Natural killer cell (primary cell): ENCODE data around the gene NCBP3. TPM values are rescaled to one million over a fixed set of nuclear protein-coding genes. Genes with fewer than 3 reads are reported as not detected.

Source experiments
- ATAC-seq, 3 donors: fragments of 150-1000 bp in 2 of 3; fragments of 200-7000 bp in 1 of 3; cut with Tn5 transposase; 1 replicate in 1 of 3; 2 replicates in 2 of 3; pipeline ENCODE4 v1.10.0; 2021; ENCODE audit warnings: mild to moderate bottlenecking in 2 of 3, moderate library complexity in 2 of 3
- DNase-seq, 2 donors: peaks; one replicate each; pipeline versions ENCODE4 v3.0.0 to v3.0.0-alpha.2; 2013 to 2021; ENCODE audit warnings: mixed read lengths in 1 of 2
- H3K27ac ChIP-seq: one replicate; pipeline ENCODE4 v1.5.1; 2013; ENCODE audit warnings: mild to moderate bottlenecking, low read length
- H3K27me3 ChIP-seq: one replicate; pipeline ENCODE4 v1.6.1; 2013; ENCODE audit warnings: low read length; ENCODE audit not compliant: control insufficient read depth, insufficient read depth
- H3K36me3 ChIP-seq: one replicate; pipeline ENCODE4 v1.6.1; 2013; ENCODE audit warnings: low read length; ENCODE audit not compliant: control insufficient read depth, insufficient read depth
- H3K4me1 ChIP-seq: one replicate; pipeline ENCODE4 v1.6.1; 2013; ENCODE audit warnings: low read length; ENCODE audit not compliant: control insufficient read depth, insufficient read depth
- H3K4me3 ChIP-seq: one replicate; pipeline ENCODE4 v1.5.1; 2013; ENCODE audit warnings: low read length
- H3K9me3 ChIP-seq: one replicate; pipeline ENCODE4 v1.6.1; 2013; ENCODE audit warnings: low read length; ENCODE audit not compliant: control insufficient read depth, insufficient read depth
- H3K27ac Mint-ChIP-seq, 2 donors: one replicate each; pipeline ENCODE4 v1.8.0; 2022; ENCODE audit warnings: mild to moderate bottlenecking in 2 of 2, mixed read lengths in 2 of 2, moderate library complexity in 1 of 2
- H3K27me3 Mint-ChIP-seq, 2 donors: one replicate each; pipeline ENCODE4 v1.8.0; 2022; ENCODE audit warnings: low read depth in 2 of 2, mixed read lengths in 2 of 2
- H3K36me3 Mint-ChIP-seq: one replicate; pipeline ENCODE4 v1.8.0; 2022; ENCODE audit warnings: mixed read lengths
- H3K4me1 Mint-ChIP-seq, 2 donors: one replicate each; pipeline ENCODE4 v1.8.0; 2022; ENCODE audit warnings: mixed read lengths in 2 of 2
- H3K4me3 Mint-ChIP-seq: one replicate; pipeline ENCODE4 v1.8.0; 2022; ENCODE audit warnings: mild to moderate bottlenecking, moderate library complexity, mixed read lengths
- H3K9me3 Mint-ChIP-seq, 2 donors: one replicate each; pipeline ENCODE4 v1.8.0; 2022; ENCODE audit warnings: mixed read lengths in 2 of 2
- WGBS: methylation state at CpG from one replicate; pipeline ENCODE4 v1.1.7; 2013; ENCODE audit warnings: missing lambda C conversion rate; ENCODE audit not compliant: insufficient coverage; 5-methylcytosine and 5-hydroxymethylcytosine counted together
- intact Hi-C: fragments of 100-400 bp; cut with micrococcal nuclease; formaldehyde crosslinking; loops from one replicate; pipeline ENCODE4 v1.14.2; 2022
- total RNA-seq, 4 donors: library from RNA; stranded (reverse); fragments of 120-200 nt in 1 of 4; gene quantifications; one replicate each; pipeline versions ENCODE4 v1.2.3 to v1.2.4, GENCODE V29; 2013 to 2022
- TF ChIP-seq, protein P1 (sequence below): fragments of 200-600 bp; IDR thresholded peaks from one replicate; pipeline ENCODE4 v1.8.0; 2022; ENCODE audit warnings: antibody characterized with exemption

The NCBP3 gene
- total RNA-seq, 3 donors from 2014 or later (not counting 1 experiment from before 2014, with no cell fraction given) = 55.9 to 60.7 (median 58.1) TPM

DNA sequence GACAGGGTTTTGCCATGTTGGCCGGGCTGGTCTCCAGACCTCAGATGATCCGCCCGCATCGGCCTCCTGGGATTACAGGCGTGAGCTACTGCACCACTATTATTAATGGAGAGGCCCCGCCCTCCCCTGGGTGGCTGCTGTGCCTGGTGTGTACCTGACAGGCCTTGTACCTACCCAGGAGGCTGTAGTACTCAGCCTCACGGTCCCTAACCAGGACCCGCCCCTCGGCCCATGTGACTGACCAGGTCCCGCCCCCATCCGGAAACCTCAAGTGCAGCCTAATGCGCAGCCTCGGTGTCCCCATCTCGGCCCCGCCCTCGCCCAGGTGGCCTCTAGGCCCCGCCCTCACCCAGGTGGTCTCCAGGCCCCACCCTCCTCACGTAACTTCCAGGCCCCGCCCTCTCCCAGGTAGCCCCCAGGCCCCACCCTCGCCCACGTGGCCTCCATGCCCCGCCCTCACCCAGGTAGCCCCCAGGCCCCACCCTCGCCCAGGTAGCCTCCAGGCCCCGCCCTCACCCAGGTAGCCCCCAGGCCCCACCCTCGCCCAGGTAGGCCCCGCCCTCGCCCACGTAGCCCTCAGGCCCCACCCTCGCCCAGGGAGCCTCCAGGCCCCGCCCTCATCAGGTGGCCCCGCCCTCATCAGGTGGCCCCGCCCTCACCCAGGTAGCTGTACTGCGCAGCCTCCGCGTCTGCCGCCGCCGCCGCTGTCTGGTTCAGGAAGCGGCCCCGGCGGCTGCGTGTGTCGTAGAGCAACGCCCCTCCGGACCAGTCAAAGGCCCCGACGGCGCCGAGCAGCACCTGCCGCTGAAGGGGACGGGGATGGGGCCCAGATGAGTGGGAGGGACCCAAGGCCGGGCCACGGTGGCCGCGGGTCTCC, 91.3 kb downstream of the NCBP3 start:
- H3K27me3 Mint-ChIP-seq = no peaks in the 10 kb centered on the region
- no peaks in the 10 kb centered on the region for H3K27me3 ChIP-seq
- peaks cover 43% of the 10 kb centered on the region for H3K4me1 ChIP-seq
- WGBS = 16% methylated on average over 55 of the region's 56 CpGs
- H3K27ac ChIP-seq = peak overlapping the region; percentile 64
- intact Hi-C loops = no loop called here
- no peak overlapping the region for H3K4me3 ChIP-seq
- no peaks in the 10 kb centered on the region for H3K9me3 Mint-ChIP-seq
- no peaks in the 10 kb centered on the region for H3K9me3 ChIP-seq
- H3K36me3 ChIP-seq = no peaks in the 10 kb centered on the region
- H3K36me3 Mint-ChIP-seq = no peaks in the 10 kb centered on the region
- TF ChIP-seq, protein P1, sequence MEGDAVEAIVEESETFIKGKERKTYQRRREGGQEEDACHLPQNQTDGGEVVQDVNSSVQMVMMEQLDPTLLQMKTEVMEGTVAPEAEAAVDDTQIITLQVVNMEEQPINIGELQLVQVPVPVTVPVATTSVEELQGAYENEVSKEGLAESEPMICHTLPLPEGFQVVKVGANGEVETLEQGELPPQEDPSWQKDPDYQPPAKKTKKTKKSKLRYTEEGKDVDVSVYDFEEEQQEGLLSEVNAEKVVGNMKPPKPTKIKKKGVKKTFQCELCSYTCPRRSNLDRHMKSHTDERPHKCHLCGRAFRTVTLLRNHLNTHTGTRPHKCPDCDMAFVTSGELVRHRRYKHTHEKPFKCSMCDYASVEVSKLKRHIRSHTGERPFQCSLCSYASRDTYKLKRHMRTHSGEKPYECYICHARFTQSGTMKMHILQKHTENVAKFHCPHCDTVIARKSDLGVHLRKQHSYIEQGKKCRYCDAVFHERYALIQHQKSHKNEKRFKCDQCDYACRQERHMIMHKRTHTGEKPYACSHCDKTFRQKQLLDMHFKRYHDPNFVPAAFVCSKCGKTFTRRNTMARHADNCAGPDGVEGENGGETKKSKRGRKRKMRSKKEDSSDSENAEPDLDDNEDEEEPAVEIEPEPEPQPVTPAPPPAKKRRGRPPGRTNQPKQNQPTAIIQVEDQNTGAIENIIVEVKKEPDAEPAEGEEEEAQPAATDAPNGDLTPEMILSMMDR = no peak
- ATAC-seq (peak; percentile 96 to 98 (median 96)), DNase-seq (peak; percentile 72 to 88)
- H3K27ac Mint-ChIP-seq = peak overlapping the region; percentile 50 to 83
- H3K4me1 Mint-ChIP-seq = peaks cover 2 to 29% of the 10 kb centered on the region in 2 donors
- peak overlapping the region; percentile 68 for H3K4me3 Mint-ChIP-seq

DNA sequence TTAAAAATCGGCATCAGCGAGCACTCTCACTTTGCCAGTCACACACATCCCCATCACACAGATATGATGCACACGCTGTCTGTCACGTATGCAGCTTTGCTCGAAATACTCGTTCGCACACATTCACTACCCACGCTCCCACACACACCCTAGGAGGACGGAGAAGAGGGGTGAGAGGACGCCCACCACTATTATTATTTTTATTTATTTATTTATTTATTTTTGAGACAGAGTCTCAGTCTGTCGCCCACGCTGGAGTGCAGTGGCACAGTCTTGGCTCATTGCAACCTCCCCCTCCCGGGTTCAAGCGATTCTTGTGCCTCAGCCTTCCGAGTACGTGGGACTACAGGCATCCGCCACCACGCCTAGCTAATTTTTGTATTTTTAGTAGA, 92.0 kb downstream of the NCBP3 start:
- no peak overlapping the region for H3K27ac Mint-ChIP-seq
- H3K4me1 Mint-ChIP-seq = peaks cover 0 to 27% of the 10 kb centered on the region in 2 donors
- intact Hi-C loops = no loop called here
- no peak overlapping the region for H3K4me3 ChIP-seq
- no peaks in the 10 kb centered on the region for H3K9me3 Mint-ChIP-seq
- H3K27ac ChIP-seq = no peak overlapping the region
- H3K27me3 Mint-ChIP-seq = no peaks in the 10 kb centered on the region
- H3K4me1 ChIP-seq = peaks cover 43% of the 10 kb centered on the region
- TF ChIP-seq, protein P1 = no peak
- no peaks in the 10 kb centered on the region for H3K9me3 ChIP-seq
- no peak overlapping the region for H3K4me3 Mint-ChIP-seq
- H3K36me3 ChIP-seq = no peaks in the 10 kb centered on the region
- no peaks in the 10 kb centered on the region for H3K36me3 Mint-ChIP-seq
- ATAC-seq (no peak), DNase-seq (no peak)
- WGBS = 99% methylated on average over 16 of the region's 18 CpGs
- no peaks in the 10 kb centered on the region for H3K27me3 ChIP-seq

DNA sequence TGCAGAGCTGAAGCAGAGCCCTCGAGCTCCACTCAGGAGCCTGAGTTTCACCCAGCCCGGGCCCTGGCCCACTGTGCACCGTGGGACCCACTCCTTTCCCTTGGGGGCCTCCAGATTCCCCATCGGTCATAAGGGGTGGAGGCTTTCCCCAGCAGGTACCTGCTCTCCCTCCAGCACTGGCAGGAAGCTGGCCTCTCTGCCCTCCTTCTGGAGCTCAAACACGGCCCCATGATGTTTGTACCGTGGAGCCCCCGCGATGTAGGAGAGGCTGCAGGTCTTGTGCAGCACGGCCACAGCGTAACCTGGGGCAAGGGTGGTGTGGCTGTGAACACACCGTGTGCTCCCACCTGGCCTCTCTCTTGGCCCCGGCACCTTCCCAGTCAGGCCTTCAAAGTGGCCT, 92.4 kb downstream of the NCBP3 start:
- Histone ChIP-seq H3K4me1 (peaks cover 43% of the 10 kb centered on the region), H3K36me3 (no peaks in the 10 kb centered on the region), H3K27ac (no peak overlapping the region), H3K4me3 (no peak overlapping the region), H3K27me3 (no peaks in the 10 kb centered on the region), H3K9me3 (no peaks in the 10 kb centered on the region)
- Mint-ChIP-seq H3K27ac (no peak overlapping the region), H3K4me1 (peaks cover 0 to 31% of the 10 kb centered on the region in 2 donors), H3K9me3 (no peaks in the 10 kb centered on the region), H3K36me3 (no peaks in the 10 kb centered on the region), H3K4me3 (no peak overlapping the region), H3K27me3 (peaks cover 0 to 2% of the 10 kb centered on the region in 2 donors)
- TF ChIP-seq, protein P1 = no peak
- WGBS = 93% methylated on average over 12 of the region's 12 CpGs
- no peak for DNase-seq
- no peak for ATAC-seq
- intact Hi-C loops = no loop called here

Other genes with a start within 250 kb of the NCBP3 start
- gene TRPV1, start 236.8 kb downstream of the NCBP3 start, total RNA-seq = 1 to 10 TPM; 3.2 to 4.5 (median 4.2) TPM
- 1 to 10 TPM; 5.8 to 9.3 (median 8.9) TPM for gene SHPK, start 210.0 kb downstream of the NCBP3 start, total RNA-seq
- gene CTNS, start 209.5 kb downstream of the NCBP3 start, total RNA-seq = 10 to 100 TPM in 1 of 3 donors, 1 to 10 TPM in 2; 7.6 to 24.2 (median 9.6) TPM
- 10 to 100 TPM; 15.1 to 17.0 (median 16.3) TPM for gene TAX1BP3, start 177.7 kb downstream of the NCBP3 start, total RNA-seq
- 10 to 100 TPM; 29.3 to 34.7 (median 32.1) TPM for gene EMC6, start 177.4 kb downstream of the NCBP3 start, total RNA-seq
- gene P2RX5, start 150.1 kb downstream of the NCBP3 start, total RNA-seq = 10 to 100 TPM in 1 of 3 donors, 1 to 10 TPM in 2; 7.8 to 15.4 (median 9.2) TPM
- gene HASPIN, start 122.3 kb downstream of the NCBP3 start, total RNA-seq = under 1 TPM; 0.33 to 0.79 (median 0.70) TPM
- 10 to 100 TPM; 12.8 to 13.8 (median 13.8) TPM for gene ITGAE, start 45.1 kb downstream of the NCBP3 start, total RNA-seq
- 1 to 10 TPM; 3.2 to 4.3 (median 3.9) TPM for gene CAMKK1, start 46.8 kb upstream of the NCBP3 start, total RNA-seq
- gene P2RX1, start 70.2 kb upstream of the NCBP3 start, total RNA-seq = 10 to 100 TPM in 2 of 3 donors, 1 to 10 TPM in 1; 2.3 to 15.3 (median 13.4) TPM
- gene ATP2A3, start 118.2 kb upstream of the NCBP3 start, total RNA-seq = 100 to 1,000 TPM; 326 to 397 (median 377) TPM